Duodenal mucosa (tissue), 2 donors: ENCODE results near the gene THSD7A.

Source experiments
- H3K27ac ChIP-seq: one replicate; pipeline ENCODE4 v1.7.0; 2013; ENCODE audit warnings: low read depth, low read length
- H3K27me3 ChIP-seq, 2 donors: one replicate each; pipeline ENCODE4 v1.7.0; 2013; ENCODE audit warnings: low read length in 2 of 2, control low read depth in 1 of 2; ENCODE audit not compliant: insufficient read depth in 2 of 2, control insufficient read depth in 1 of 2
- H3K36me3 ChIP-seq, 2 donors: one replicate each; pipeline ENCODE4 v1.7.0; 2013; ENCODE audit warnings: low read length in 2 of 2, control low read depth in 1 of 2; ENCODE audit not compliant: insufficient read depth in 2 of 2, control insufficient read depth in 1 of 2
- H3K4me1 ChIP-seq, 2 donors: one replicate each; pipeline ENCODE4 v1.7.0; 2013; ENCODE audit warnings: low read length in 2 of 2, control low read depth in 1 of 2; ENCODE audit not compliant: insufficient read depth in 2 of 2, control insufficient read depth in 1 of 2
- H3K4me3 ChIP-seq, 2 donors: one replicate each; pipeline ENCODE4 v1.7.0; 2013; ENCODE audit warnings: low read length in 2 of 2, low read depth in 1 of 2
- H3K9ac ChIP-seq, 2 donors: one replicate each; pipeline ENCODE4 v1.7.0; 2013; ENCODE audit warnings: low read length in 2 of 2, low read depth in 1 of 2
- H3K9me3 ChIP-seq, 2 donors: one replicate each; pipeline ENCODE4 v1.7.0; 2013; ENCODE audit warnings: low read length in 2 of 2, control low read depth in 1 of 2; ENCODE audit not compliant: control insufficient read depth in 1 of 2

Gene THSD7A

DNA sequence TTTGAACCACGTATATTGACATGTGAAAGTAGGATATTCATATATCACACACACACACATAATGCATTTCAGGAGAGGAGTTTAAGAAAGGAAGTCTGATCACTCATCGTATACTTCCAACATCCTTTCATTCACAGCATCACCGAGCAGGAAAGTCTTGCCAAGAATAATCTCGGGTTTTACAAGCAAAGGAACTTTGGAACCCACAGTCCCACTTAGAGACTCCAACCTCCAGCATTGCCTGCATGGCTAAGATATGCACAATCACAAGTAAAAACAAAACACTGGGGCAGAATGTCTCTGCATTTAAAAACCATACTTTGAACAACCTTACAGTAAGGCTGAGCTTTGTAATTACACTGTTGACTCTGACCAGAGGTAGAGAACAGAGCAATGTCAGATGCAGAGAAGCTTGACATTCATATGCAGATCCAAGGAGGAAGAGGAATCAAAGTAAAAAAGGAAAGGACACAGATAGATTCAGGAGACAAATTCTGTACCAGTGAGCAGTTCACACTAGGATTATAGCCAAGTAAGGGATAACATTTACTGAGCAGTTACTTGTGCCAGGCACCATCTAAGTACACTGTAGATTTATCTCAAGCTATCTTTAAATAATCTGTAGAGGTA lies 14.8 kb downstream of the THSD7A start:
- no peak overlapping the region for H3K9ac ChIP-seq

DNA sequence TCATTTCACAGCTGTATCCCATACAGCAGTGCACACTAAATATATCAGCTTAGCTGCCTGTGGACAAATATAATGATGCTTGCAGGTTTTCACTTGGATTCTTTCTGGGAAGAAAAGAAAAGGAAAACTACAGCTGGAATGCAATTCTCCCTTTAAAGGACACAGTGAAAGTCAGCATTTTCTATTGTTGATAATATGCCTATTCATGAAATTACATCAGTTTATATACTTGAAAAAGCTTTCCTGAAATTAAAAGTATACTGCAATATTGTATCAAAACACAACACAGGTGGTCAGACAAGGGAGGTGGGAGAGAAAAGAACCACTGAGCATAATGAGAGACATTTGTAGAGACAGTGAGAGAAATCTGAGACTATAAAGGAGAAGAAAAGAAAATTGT lies 20.3 kb downstream of the THSD7A start:
- no peak overlapping the region for H3K4me3 ChIP-seq
- H3K9me3 ChIP-seq, result no peaks in the 10 kb centered on the region
- H3K36me3 ChIP-seq, result no peaks in the 10 kb centered on the region
- no peaks in the 10 kb centered on the region for H3K4me1 ChIP-seq
- no peak overlapping the region for H3K9ac ChIP-seq
- H3K27me3 ChIP-seq, result no peaks in the 10 kb centered on the region
- H3K27ac ChIP-seq, result no peak overlapping the region

More for the DNA sequence above, 14.8 kb downstream of the THSD7A start:
- no peak overlapping the region for H3K27ac ChIP-seq
- H3K36me3 ChIP-seq, result no peaks in the 10 kb centered on the region
- no peaks in the 10 kb centered on the region for H3K9me3 ChIP-seq
- no peaks in the 10 kb centered on the region for H3K27me3 ChIP-seq
- no peaks in the 10 kb centered on the region for H3K4me1 ChIP-seq
- H3K4me3 ChIP-seq, result no peak overlapping the region

DNA sequence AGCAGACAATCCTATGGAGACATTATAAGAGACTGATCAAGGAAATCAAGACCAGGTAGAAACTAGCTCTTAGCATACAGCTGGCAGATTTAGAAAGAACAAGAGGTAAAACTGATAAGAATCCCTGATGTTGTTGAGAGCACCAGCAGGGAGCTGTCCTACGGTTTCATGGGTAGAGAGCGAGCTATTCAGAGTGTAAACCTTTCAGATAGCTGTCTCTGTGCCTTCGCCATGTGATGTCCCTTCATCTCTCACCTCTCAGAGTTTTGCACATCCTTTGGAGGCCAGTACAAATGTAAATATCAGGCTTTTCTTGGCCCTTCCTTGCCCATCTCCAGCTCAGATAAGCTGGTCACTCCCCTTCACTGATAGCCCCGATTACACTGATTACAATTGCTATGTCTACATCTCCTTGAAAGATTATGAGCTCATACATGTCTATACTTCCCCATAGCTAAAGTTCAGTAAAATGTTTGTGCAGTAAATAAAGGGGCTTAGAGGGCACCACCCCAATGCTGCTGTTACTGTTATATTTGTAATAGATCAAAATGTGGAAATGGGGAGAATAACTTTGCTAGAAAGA lies 21.9 kb downstream of the THSD7A start:
- H3K27ac ChIP-seq, result no peak overlapping the region
- no peaks in the 10 kb centered on the region for H3K4me1 ChIP-seq
- H3K27me3 ChIP-seq, result no peaks in the 10 kb centered on the region
- H3K9ac ChIP-seq, result no peak overlapping the region
- H3K9me3 ChIP-seq, result no peaks in the 10 kb centered on the region
- no peaks in the 10 kb centered on the region for H3K36me3 ChIP-seq
- H3K4me3 ChIP-seq, result no peak overlapping the region

DNA sequence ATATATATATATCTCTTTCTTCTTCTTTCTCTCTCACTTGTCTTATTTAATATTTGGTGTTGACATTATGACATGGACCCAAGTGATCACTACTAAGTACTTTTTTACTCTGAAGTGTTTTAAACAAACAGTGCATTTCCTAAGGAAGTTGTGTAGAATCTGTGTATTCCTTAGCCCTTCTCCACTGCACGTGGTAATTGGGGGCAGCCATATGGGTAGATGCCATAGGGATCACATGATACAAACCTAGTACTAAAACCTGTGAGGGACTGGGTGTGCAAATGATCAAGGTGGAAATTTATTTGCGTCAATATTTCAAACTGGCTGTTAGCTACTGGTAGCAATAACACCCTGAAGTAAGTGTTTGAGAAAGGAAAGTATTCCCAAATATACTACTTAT lies 25.0 kb downstream of the THSD7A start:
- Histone ChIP-seq H3K9me3 (no peaks in the 10 kb centered on the region), H3K9ac (no peak overlapping the region), H3K36me3 (no peaks in the 10 kb centered on the region), H3K4me3 (no peak overlapping the region), H3K27ac (no peak overlapping the region), H3K27me3 (no peaks in the 10 kb centered on the region), H3K4me1 (no peaks in the 10 kb centered on the region)

DNA sequence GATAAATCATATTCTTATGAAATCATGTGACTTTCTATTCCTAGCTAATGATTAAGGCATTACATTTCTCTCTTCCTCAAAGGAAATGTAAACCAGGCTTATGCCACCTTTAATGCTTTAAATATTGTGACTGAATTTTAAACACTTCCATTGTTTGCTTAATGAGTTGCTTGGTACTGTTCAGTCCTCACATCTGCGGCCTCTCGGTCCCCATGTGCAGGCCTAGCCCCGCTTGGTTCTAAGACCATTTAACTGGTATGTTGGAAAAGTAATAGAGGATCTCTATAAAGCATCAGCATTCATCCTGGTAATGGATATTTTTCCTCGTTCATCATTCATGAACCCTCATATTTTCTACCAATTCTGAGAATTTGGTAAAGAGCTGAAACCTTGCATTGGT lies 27.4 kb downstream of the THSD7A start:
- H3K27ac ChIP-seq, result no peak overlapping the region

DNA sequence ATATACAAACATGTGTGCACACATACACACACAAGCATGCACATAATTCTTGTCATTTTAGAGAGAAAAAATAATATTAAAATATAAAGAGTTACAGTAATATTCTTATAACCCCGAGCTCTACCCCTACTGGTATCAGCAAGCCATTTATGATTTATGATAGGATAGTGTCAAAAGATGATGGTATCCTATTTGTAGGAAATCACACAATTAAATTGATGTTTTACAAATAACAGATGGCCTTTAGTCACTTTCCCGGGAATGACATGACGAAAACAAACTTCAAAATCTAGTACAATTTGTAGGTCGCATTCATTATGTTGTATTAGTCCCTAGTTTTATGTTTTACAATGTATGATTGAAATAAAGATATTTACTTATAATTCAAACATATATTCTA lies 36.8 kb downstream of the THSD7A start:
- H3K4me1 ChIP-seq, result no peaks in the 10 kb centered on the region
- H3K9ac ChIP-seq, result no peak overlapping the region
- H3K36me3 ChIP-seq, result no peaks in the 10 kb centered on the region
- no peaks in the 10 kb centered on the region for H3K27me3 ChIP-seq
- H3K9me3 ChIP-seq, result no peaks in the 10 kb centered on the region
- H3K4me3 ChIP-seq, result no peak overlapping the region
- H3K27ac ChIP-seq, result no peak overlapping the region

More for the DNA sequence above, 27.4 kb downstream of the THSD7A start:
- H3K27me3 ChIP-seq, result no peaks in the 10 kb centered on the region
- H3K4me3 ChIP-seq, result no peak overlapping the region
- H3K36me3 ChIP-seq, result no peaks in the 10 kb centered on the region
- no peaks in the 10 kb centered on the region for H3K9me3 ChIP-seq
- no peaks in the 10 kb centered on the region for H3K4me1 ChIP-seq
- H3K9ac ChIP-seq, result no peak overlapping the region

DNA sequence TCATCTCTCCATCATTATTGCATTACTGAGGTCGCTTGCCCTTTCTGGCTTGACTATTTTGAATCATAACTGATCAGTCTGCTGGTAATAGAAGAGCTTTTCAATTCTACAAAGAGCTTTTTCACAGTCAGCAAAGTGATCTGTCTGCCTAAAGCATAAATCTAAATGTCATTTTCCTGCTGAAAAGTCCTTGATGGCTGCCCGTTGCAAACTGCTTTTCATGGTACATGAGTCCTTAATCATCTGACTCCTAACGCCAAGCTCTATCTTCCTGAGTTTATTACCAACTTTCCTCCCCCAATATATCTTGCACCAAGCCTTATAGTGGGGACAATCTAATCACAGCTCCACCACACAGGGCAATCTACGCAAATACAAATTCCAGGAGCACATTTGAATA lies 39.8 kb downstream of the THSD7A start:
- Histone ChIP-seq H3K4me1 (no peaks in the 10 kb centered on the region), H3K9me3 (no peaks in the 10 kb centered on the region), H3K4me3 (no peak overlapping the region), H3K27me3 (no peaks in the 10 kb centered on the region), H3K9ac (no peak overlapping the region), H3K36me3 (no peaks in the 10 kb centered on the region), H3K27ac (no peak overlapping the region)

DNA sequence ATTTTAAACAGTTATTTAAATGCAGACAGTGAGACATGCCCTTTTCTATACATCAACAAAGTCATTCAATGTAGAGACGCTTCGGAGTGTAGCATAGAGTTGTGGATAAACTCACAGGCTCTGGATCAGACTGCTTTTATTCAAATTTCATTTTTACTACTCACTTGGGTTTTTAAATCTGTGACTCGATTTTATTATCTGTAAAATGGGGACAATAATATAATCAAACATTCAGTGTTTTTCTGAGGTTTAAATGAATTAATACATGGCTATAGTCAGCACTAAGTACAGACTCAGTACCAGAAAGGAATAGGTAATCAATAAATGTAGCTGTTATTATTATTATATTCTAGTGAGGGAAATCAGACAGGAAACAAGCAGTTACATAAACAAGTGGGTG lies 43.4 kb downstream of the THSD7A start:
- Histone ChIP-seq H3K4me3 (no peak overlapping the region), H3K9ac (no peak overlapping the region), H3K27me3 (no peaks in the 10 kb centered on the region), H3K27ac (no peak overlapping the region), H3K9me3 (no peaks in the 10 kb centered on the region), H3K4me1 (no peaks in the 10 kb centered on the region), H3K36me3 (no peaks in the 10 kb centered on the region)

DNA sequence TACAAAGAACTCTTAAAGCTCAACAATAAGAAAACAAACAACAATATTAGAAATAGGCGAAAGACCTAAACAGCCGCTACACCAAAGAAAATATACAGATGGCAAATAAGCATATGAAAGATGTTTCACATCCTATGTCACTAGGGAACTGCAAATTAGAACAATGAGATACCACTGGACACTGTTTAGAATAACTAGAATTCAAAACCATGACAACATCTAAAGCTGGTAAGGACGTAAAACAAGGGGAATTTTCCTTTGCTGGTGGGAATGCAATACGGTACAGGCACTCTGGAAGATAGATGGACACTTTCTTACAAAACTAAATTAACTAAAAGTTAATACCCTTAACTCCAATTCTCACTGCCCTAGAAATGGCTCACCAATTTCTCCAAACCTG lies 44.5 kb downstream of the THSD7A start:
- Histone ChIP-seq H3K27me3 (no peaks in the 10 kb centered on the region), H3K4me1 (no peaks in the 10 kb centered on the region), H3K36me3 (no peaks in the 10 kb centered on the region), H3K9ac (no peak overlapping the region), H3K27ac (no peak overlapping the region), H3K4me3 (no peak overlapping the region), H3K9me3 (no peaks in the 10 kb centered on the region)

DNA sequence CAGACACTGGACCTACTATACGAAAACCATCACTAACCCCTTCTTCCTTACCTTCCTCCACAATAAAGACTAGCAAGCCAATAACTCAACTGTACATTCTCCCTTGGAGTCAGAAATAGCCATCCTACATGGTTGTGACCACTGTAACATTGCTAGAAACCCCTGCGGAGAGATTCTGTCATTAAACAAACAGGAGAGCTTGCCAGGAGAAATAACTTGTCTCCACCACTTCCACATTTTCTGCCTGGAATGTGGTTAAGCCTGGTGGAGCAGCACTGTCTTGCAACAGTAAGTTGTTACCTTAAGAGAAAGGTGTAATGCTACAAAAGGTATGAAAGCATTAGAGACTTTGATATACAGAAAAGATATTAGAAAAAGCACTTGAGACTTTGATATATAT lies 45.8 kb downstream of the THSD7A start:
- no peaks in the 10 kb centered on the region for H3K36me3 ChIP-seq
- no peak overlapping the region for H3K9ac ChIP-seq
- H3K4me3 ChIP-seq, result no peak overlapping the region

More for the DNA sequence above, 45.8 kb downstream of the THSD7A start:
- Histone ChIP-seq H3K27ac (no peak overlapping the region), H3K27me3 (no peaks in the 10 kb centered on the region), H3K9me3 (no peaks in the 10 kb centered on the region), H3K4me1 (no peaks in the 10 kb centered on the region)
